ENCODE results near the gene FBXO40. TPM values are rescaled to one million over a fixed set of nuclear protein-coding genes. Genes with fewer than 3 reads are reported as not detected.
A peak's percentile ranks its signal among the peaks of the same experiment; 100 is the strongest.

Gene FBXO40
- total RNA-seq, 2 experiments from 2014 or later, result not detected

- DNase-seq (no peak), ATAC-seq (no peak)
- H3K9me3 Mint-ChIP-seq (ENCODE audit: insufficient read depth), result no peaks in the 10 kb centered on the region
- H3K4me3 Mint-ChIP-seq, result no peak overlapping the region
- H3K27ac Mint-ChIP-seq, result no peak overlapping the region
- POLR2A ChIA-PET, result no interaction called here
- CTCF ChIA-PET, result interaction anchor here (0.8 kb wide), 1 partner anchor 11 kb away, joined by 3 read pairs; the partner anchor contains the start of gene HCLS1
- peaks cover 38% of the 10 kb centered on the region for H3K4me1 Mint-ChIP-seq (ENCODE audit: low read depth)
- H3K27me3 Mint-ChIP-seq (ENCODE audit: low read depth), result no peaks in the 10 kb centered on the region
- peaks cover 71% of the 10 kb centered on the region for H3K36me3 Mint-ChIP-seq (ENCODE audit: low read depth)
Measured at GRCh38 chr3:121649645-121650044, 56.5 kb downstream of the FBXO40 start.

GRCh38 chr3:121651684-121652083 is 58.5 kb downstream of the FBXO40 start:
- no peak overlapping the region for H3K27ac Mint-ChIP-seq
- H3K4me1 Mint-ChIP-seq (ENCODE audit: low read depth), result peaks cover 55% of the 10 kb centered on the region
- no peaks in the 10 kb centered on the region for H3K27me3 Mint-ChIP-seq (ENCODE audit: low read depth)
- ChIA-PET CTCF (no interaction called here), POLR2A (no interaction called here)
- ATAC-seq, result no peak
- no peaks in the 10 kb centered on the region for H3K9me3 Mint-ChIP-seq (ENCODE audit: insufficient read depth)
- DNase-seq, result no peak
- peaks cover 80% of the 10 kb centered on the region for H3K36me3 Mint-ChIP-seq (ENCODE audit: low read depth)
- no peak overlapping the region for H3K4me3 Mint-ChIP-seq

GRCh38 chr3:121654493-121655385 is 61.6 kb downstream of the FBXO40 start:
- Mint-ChIP-seq H3K9me3 (ENCODE audit: insufficient read depth) (no peaks in the 10 kb centered on the region), H3K4me1 (ENCODE audit: low read depth) (peaks cover 81% of the 10 kb centered on the region), H3K36me3 (ENCODE audit: low read depth) (peaks cover 89% of the 10 kb centered on the region), H3K4me3 (peak overlapping the region; percentile 61), H3K27me3 (ENCODE audit: low read depth) (no peaks in the 10 kb centered on the region), H3K27ac (peak overlapping the region; percentile 87)
- DNase-seq (no peak), ATAC-seq (peak; percentile 83)
- POLR2A ChIA-PET, result no interaction called here
- CTCF ChIA-PET, result interaction anchor here (0.8 kb wide), 1 partner anchor 31 kb away, joined by 3 read pairs; no protein-coding TSS in a partner anchor

DNA sequence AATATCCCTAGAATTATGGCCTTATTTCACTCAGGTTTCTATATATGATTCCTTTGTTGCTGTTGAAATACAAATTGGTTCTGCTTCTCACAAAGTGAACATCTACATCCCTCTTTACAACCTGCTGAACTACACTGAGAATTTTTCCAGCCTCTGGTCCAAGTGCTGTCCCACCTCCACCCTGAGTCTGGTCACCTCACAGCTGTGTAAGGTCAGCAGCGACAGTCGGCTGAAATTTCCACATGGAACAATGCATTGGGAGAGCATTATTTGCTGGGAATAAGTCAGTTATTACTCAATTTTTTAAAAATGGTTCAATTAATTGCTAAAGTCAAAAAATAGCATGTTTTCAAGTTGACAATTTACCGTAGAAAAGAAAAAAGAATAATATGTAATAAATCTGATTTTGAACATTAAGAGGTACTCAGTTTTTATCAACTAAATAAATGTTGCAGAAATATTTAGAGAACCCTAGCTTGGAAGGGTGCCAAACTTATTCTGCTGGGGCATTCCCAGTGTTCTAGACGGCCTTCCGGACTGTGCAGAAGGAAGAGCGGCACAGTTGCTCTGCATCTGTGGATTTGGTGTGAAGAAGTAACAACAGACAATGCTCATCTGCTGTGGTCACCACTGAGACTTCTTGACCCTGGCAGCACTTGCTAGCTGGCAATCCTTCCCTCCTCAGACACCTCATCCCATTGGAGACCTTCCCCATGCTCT is 65.7 kb downstream of the FBXO40 start:
- ATAC-seq (no peak), DNase-seq (no peak)
- H3K27me3 Mint-ChIP-seq (ENCODE audit: low read depth), result no peaks in the 10 kb centered on the region
- H3K4me3 Mint-ChIP-seq, result peak overlapping the region; percentile 93
- peaks cover 75% of the 10 kb centered on the region for H3K36me3 Mint-ChIP-seq (ENCODE audit: low read depth)
- H3K27ac Mint-ChIP-seq, result peak overlapping the region; percentile 100
- POLR2A ChIA-PET, result interaction anchor here (0.6 to 2.9 kb wide), 6 partner anchors 11 to 169 kb away, joined by 3 to 20 read pairs (median 5); partner anchors contain the start of genes GOLGB1 and POLQ
- CTCF ChIA-PET, result no interaction called here
- H3K4me1 Mint-ChIP-seq (ENCODE audit: low read depth), result peaks cover 71% of the 10 kb centered on the region
- no peaks in the 10 kb centered on the region for H3K9me3 Mint-ChIP-seq (ENCODE audit: insufficient read depth)

DNA sequence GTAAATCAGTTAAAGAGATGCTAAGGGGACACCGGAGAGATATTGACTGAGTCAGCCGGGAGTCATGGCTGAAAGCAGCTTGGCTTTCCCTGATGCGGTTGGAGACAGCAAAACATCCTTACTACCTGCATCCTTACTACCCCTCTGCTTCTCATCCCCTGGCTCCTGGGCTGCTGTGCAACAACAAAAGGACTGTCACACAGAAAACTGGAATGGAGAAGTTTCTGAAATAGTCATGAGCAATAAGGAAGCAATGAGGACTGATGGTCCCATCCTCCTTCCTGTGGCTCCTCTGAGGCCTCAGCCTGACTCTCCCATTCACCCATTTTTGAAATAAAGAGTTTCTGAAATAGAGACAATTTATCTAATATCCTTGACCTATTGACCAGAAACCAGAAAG is 66.4 kb downstream of the FBXO40 start:
- Mint-ChIP-seq H3K27me3 (ENCODE audit: low read depth) (no peaks in the 10 kb centered on the region), H3K4me1 (ENCODE audit: low read depth) (peaks cover 65% of the 10 kb centered on the region), H3K4me3 (peak overlapping the region; percentile 93), H3K9me3 (ENCODE audit: insufficient read depth) (no peaks in the 10 kb centered on the region), H3K27ac (peak overlapping the region; percentile 100), H3K36me3 (ENCODE audit: low read depth) (peaks cover 70% of the 10 kb centered on the region)
- ATAC-seq, result no peak
- no peak for DNase-seq
- ChIA-PET POLR2A (interaction anchor here (0.8 to 2.9 kb wide), 6 partner anchors 11 to 114 kb away, joined by 3 to 20 read pairs (median 7); partner anchors contain the start of genes GOLGB1 and POLQ), CTCF (no interaction called here)

- DNase-seq (peak; percentile 85), ATAC-seq (peak; percentile 86)
- Mint-ChIP-seq H3K36me3 (ENCODE audit: low read depth) (peaks cover 65% of the 10 kb centered on the region), H3K4me3 (peak within 1 kb of the TSS; percentile 93), H3K4me1 (ENCODE audit: low read depth) (peaks cover 56% of the 10 kb centered on the region), H3K27ac (peak within 1 kb of the TSS; percentile 100), H3K9me3 (ENCODE audit: insufficient read depth) (no peaks in the 10 kb centered on the region), H3K27me3 (ENCODE audit: low read depth) (no peaks in the 10 kb centered on the region)
- ChIA-PET POLR2A (interaction anchor here (0.6 to 2.9 kb wide), 18 partner anchors 10 to 904 kb away, joined by 3 to 20 read pairs (median 4); partner anchors contain the start of genes EAF2, GOLGB1, IQCB1 and POLQ), CTCF (interaction anchor here (0.6 to 1.4 kb wide), 8 partner anchors 11 to 89 kb away, joined by 3 to 4 read pairs (median 3); partner anchors contain the start of gene GOLGB1)
Measured at GRCh38 chr3:121660356-121661171, 67.4 kb downstream of the FBXO40 start, which contains the start of gene HCLS1. TSS of gene HCLS1 (minus strand) at chr3:121660903. CDS start at chr3:121658347, 2,556 bp downstream.

GRCh38 chr3:121661376-121661775 is 68.2 kb downstream of the FBXO40 start:
- ChIA-PET CTCF (interaction anchor here (0.6 to 1.4 kb wide), 6 partner anchors 12 to 88 kb away, joined by 3 to 4 read pairs (median 3); partner anchors contain the start of gene GOLGB1), POLR2A (interaction anchor here (0.6 to 2.9 kb wide), 18 partner anchors 9 to 903 kb away, joined by 3 to 20 read pairs (median 4); partner anchors contain the start of genes EAF2, GOLGB1, IQCB1 and POLQ)
- H3K9me3 Mint-ChIP-seq (ENCODE audit: insufficient read depth), result no peaks in the 10 kb centered on the region
- no peaks in the 10 kb centered on the region for H3K27me3 Mint-ChIP-seq (ENCODE audit: low read depth)
- ATAC-seq (no peak), DNase-seq (no peak)
- H3K27ac Mint-ChIP-seq, result peak overlapping the region; percentile 100
- H3K36me3 Mint-ChIP-seq (ENCODE audit: low read depth), result peaks cover 65% of the 10 kb centered on the region
- peaks cover 50% of the 10 kb centered on the region for H3K4me1 Mint-ChIP-seq (ENCODE audit: low read depth)
- H3K4me3 Mint-ChIP-seq, result peak overlapping the region; percentile 93

DNA sequence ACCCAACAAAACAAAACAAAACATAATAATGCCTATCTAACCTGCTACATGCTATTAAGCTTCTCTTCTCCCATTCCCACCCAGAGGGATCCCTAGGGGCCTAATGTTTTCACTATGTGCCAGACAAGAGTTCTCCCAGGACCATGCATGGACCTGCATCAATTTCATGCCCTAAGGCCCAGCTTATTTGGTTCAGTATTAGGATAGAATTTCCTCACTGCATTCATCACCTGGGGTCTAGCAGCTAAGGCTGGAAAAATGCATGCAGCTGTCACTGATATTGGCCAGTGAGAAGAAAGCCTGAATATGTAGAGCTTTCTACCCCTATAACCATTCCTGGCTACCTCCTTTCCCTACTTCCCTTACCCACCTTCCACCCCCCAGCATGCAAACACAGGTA is 69.6 kb downstream of the FBXO40 start:
- CTCF ChIA-PET, result interaction anchor here (0.7 to 1.2 kb wide), 2 partner anchors 24 to 29 kb away, joined by 3 read pairs; no protein-coding TSS in a partner anchor
- peaks cover 63% of the 10 kb centered on the region for H3K36me3 Mint-ChIP-seq (ENCODE audit: low read depth)

GRCh38 chr3:121663171-121663847 is 70.1 kb downstream of the FBXO40 start:
- Mint-ChIP-seq H3K4me1 (ENCODE audit: low read depth) (peaks cover 32% of the 10 kb centered on the region), H3K9me3 (ENCODE audit: insufficient read depth) (no peaks in the 10 kb centered on the region), H3K4me3 (no peak overlapping the region), H3K27me3 (ENCODE audit: low read depth) (no peaks in the 10 kb centered on the region), H3K27ac (no peak overlapping the region), H3K36me3 (ENCODE audit: low read depth) (peaks cover 61% of the 10 kb centered on the region)
- POLR2A ChIA-PET, result no interaction called here
- no peak for DNase-seq
- CTCF ChIA-PET, result interaction anchor here (0.7 to 1.2 kb wide), 2 partner anchors 23 to 28 kb away, joined by 3 read pairs; no protein-coding TSS in a partner anchor
- no peak for ATAC-seq

More for the DNA sequence above, 69.6 kb downstream of the FBXO40 start:
- ATAC-seq (no peak), DNase-seq (no peak)
- Mint-ChIP-seq H3K4me3 (no peak overlapping the region), H3K4me1 (ENCODE audit: low read depth) (peaks cover 37% of the 10 kb centered on the region), H3K9me3 (ENCODE audit: insufficient read depth) (no peaks in the 10 kb centered on the region), H3K27me3 (ENCODE audit: low read depth) (no peaks in the 10 kb centered on the region), H3K27ac (no peak overlapping the region)
- POLR2A ChIA-PET, result no interaction called here

DNA sequence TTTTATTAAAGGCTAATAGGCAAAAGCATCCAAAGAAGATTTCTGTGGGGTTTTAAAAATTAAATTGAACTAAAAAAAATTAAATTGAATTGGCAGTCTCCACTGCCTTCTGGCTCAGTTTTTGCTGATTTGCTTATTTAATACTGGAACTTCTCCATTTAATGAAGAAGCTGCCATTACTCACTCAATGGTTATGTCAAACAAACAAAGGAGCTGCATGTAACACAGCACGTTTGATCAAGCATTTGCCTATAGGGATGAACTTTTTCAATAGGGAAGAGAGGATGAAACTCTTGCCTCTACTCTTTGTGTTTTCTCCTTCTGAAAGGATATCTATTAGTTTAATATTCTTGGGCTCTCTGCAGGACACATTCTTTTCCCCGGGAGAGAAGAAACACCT is 72.3 kb downstream of the FBXO40 start:
- ATAC-seq (no peak), DNase-seq (no peak)
- Mint-ChIP-seq H3K27ac (no peak overlapping the region), H3K9me3 (ENCODE audit: insufficient read depth) (no peaks in the 10 kb centered on the region), H3K36me3 (ENCODE audit: low read depth) (peaks cover 48% of the 10 kb centered on the region), H3K4me1 (ENCODE audit: low read depth) (peaks cover 15% of the 10 kb centered on the region), H3K27me3 (ENCODE audit: low read depth) (no peaks in the 10 kb centered on the region), H3K4me3 (no peak overlapping the region)
- POLR2A ChIA-PET, result no interaction called here
- CTCF ChIA-PET, result no interaction called here
